ENCODE measurements around the gene NPRL2. TPM values are rescaled to one million over a fixed set of nuclear protein-coding genes. Genes with fewer than 3 reads are reported as not detected.
A peak's percentile ranks its signal among the peaks of the same experiment; 100 is the strongest.

NPRL2 gene
- total and polyA plus RNA-seq, 2 of the 13 experiments (the other 11 are each of a cell fraction or from before 2014, with no cell fraction given), result 30.6 to 51.4 TPM

DNA sequence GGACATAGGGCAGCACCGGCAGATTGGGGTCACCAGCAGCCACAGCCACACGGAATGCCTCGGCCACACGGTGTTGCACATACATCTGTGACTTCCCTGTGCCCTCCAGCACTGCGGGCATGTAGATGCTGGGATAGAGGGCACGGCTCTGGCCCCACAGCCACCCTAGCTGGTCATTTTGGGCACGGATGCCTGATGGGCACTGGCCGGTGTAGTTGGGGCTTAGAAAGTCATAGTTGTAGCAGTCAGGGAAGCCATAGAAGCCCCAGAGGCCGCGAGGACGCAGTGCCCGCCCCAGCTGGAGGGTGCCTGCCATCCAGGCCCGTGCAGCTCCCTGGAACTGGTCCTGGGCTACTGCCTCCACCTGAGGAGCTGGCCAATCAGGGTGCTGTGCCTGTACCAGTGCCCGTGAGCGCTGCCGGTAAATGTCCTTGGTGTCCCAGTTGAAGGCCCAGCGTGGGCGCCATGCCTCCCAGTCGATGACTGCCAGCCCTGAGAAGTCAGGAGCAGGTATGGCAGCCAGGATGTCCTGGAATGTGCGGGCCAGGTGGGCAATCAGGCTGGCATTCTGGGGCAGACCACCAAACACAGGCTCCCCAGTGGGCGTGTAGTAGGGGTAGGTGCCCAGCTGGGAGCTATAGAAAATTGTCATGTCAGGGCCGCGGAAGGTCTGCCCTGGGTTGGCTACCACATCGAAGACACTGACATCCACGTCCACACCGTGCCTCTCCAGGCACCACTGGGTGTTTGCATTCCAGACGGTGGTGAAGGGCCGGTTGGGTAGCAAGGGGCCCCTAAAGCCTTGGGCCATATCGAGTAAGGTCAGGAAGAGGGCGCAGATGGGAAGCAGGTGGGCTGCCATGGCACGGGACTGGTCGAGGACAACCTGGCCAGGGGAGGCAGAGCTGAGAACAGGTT is 48.2 kb downstream of the NPRL2 start (continued):
- TF ChIP-seq ARNT2 (CRISPR knock-in tag; IDR thresholded peaks at IDR 0.05; ENCODE audit: low read depth), result no peak
- TF ChIP-seq ZNF772 (CRISPR knock-in tag; IDR thresholded peaks at IDR 0.05), result peak; percentile 56; the same call in 1 of the 2 replicates
- TF ChIP-seq SMC3 (IDR thresholded peaks at IDR 0.05; ENCODE audit: low read length), result no peak
- TF ChIP-seq ZNF354B (CRISPR knock-in tag; IDR thresholded peaks at IDR 0.05), result 0 out of 2 replicates have a peak, but pooled peaks have one; percentile 16
- TF ChIP-seq TEAD3 (CRISPR knock-in tag; optimal IDR thresholded peaks at IDR 0.05; ENCODE audit: borderline replicate concordance), result peak; percentile 2
- TF ChIP-seq FOXA3 (CRISPR knock-in tag; IDR thresholded peaks at IDR 0.05), result no peak
- 0 out of 2 replicates have a peak, but pooled peaks have one; percentile 55 for TF ChIP-seq DNMT1 (CRISPR knock-in tag; IDR thresholded peaks at IDR 0.05)
- TF ChIP-seq, protein P1, sequence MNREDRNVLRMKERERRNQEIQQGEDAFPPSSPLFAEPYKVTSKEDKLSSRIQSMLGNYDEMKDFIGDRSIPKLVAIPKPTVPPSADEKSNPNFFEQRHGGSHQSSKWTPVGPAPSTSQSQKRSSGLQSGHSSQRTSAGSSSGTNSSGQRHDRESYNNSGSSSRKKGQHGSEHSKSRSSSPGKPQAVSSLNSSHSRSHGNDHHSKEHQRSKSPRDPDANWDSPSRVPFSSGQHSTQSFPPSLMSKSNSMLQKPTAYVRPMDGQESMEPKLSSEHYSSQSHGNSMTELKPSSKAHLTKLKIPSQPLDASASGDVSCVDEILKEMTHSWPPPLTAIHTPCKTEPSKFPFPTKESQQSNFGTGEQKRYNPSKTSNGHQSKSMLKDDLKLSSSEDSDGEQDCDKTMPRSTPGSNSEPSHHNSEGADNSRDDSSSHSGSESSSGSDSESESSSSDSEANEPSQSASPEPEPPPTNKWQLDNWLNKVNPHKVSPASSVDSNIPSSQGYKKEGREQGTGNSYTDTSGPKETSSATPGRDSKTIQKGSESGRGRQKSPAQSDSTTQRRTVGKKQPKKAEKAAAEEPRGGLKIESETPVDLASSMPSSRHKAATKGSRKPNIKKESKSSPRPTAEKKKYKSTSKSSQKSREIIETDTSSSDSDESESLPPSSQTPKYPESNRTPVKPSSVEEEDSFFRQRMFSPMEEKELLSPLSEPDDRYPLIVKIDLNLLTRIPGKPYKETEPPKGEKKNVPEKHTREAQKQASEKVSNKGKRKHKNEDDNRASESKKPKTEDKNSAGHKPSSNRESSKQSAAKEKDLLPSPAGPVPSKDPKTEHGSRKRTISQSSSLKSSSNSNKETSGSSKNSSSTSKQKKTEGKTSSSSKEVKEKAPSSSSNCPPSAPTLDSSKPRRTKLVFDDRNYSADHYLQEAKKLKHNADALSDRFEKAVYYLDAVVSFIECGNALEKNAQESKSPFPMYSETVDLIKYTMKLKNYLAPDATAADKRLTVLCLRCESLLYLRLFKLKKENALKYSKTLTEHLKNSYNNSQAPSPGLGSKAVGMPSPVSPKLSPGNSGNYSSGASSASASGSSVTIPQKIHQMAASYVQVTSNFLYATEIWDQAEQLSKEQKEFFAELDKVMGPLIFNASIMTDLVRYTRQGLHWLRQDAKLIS (CRISPR knock-in tag; IDR thresholded peaks at IDR 0.05), result no peak
- no peak for TF ChIP-seq MZF1 (CRISPR knock-in tag; IDR thresholded peaks at IDR 0.05; ENCODE audit: borderline replicate concordance)
- no peak for TF ChIP-seq NR2F6 (IDR thresholded peaks at IDR 0.05)
- no peak for TF ChIP-seq NR2F6 (CRISPR knock-in tag; IDR thresholded peaks at IDR 0.05)
- TF ChIP-seq HNRNPH1 (optimal IDR thresholded peaks at IDR 0.05; ENCODE audit: low read depth, low read length), result no peak
- 0 out of 2 replicates have a peak, but pooled peaks have one; percentile 23 for TF ChIP-seq ZBTB7A (CRISPR knock-in tag; IDR thresholded peaks at IDR 0.05)
- TF ChIP-seq CC2D1A (CRISPR knock-in tag; IDR thresholded peaks at IDR 0.05), result peak; percentile 11; the same call in 1 of the 2 replicates
- peak; percentile 68; the same call in 1 of the 2 replicates for TF ChIP-seq SP4 (CRISPR knock-in tag; IDR thresholded peaks at IDR 0.05)
- TF ChIP-seq ZNF879 (CRISPR knock-in tag; IDR thresholded peaks at IDR 0.05), result no peak
- TF ChIP-seq, protein P2, sequence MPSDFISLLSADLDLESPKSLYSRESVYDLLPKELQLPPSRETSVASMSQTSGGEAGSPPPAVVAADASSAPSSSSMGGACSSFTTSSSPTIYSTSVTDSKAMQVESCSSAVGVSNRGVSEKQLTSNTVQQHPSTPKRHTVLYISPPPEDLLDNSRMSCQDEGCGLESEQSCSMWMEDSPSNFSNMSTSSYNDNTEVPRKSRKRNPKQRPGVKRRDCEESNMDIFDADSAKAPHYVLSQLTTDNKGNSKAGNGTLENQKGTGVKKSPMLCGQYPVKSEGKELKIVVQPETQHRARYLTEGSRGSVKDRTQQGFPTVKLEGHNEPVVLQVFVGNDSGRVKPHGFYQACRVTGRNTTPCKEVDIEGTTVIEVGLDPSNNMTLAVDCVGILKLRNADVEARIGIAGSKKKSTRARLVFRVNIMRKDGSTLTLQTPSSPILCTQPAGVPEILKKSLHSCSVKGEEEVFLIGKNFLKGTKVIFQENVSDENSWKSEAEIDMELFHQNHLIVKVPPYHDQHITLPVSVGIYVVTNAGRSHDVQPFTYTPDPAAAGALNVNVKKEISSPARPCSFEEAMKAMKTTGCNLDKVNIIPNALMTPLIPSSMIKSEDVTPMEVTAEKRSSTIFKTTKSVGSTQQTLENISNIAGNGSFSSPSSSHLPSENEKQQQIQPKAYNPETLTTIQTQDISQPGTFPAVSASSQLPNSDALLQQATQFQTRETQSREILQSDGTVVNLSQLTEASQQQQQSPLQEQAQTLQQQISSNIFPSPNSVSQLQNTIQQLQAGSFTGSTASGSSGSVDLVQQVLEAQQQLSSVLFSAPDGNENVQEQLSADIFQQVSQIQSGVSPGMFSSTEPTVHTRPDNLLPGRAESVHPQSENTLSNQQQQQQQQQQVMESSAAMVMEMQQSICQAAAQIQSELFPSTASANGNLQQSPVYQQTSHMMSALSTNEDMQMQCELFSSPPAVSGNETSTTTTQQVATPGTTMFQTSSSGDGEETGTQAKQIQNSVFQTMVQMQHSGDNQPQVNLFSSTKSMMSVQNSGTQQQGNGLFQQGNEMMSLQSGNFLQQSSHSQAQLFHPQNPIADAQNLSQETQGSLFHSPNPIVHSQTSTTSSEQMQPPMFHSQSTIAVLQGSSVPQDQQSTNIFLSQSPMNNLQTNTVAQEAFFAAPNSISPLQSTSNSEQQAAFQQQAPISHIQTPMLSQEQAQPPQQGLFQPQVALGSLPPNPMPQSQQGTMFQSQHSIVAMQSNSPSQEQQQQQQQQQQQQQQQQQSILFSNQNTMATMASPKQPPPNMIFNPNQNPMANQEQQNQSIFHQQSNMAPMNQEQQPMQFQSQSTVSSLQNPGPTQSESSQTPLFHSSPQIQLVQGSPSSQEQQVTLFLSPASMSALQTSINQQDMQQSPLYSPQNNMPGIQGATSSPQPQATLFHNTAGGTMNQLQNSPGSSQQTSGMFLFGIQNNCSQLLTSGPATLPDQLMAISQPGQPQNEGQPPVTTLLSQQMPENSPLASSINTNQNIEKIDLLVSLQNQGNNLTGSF (CRISPR knock-in tag; IDR thresholded peaks at IDR 0.05), result no peak
- TF ChIP-seq ZNF510 (CRISPR knock-in tag; IDR thresholded peaks at IDR 0.05; ENCODE audit: low read depth), result 0 out of 2 replicates have a peak, but pooled peaks have one; percentile 26
- no peak for TF ChIP-seq ZNF83 (CRISPR knock-in tag; IDR thresholded peaks at IDR 0.05; ENCODE audit: borderline replicate concordance)
- TF ChIP-seq, protein P3, sequence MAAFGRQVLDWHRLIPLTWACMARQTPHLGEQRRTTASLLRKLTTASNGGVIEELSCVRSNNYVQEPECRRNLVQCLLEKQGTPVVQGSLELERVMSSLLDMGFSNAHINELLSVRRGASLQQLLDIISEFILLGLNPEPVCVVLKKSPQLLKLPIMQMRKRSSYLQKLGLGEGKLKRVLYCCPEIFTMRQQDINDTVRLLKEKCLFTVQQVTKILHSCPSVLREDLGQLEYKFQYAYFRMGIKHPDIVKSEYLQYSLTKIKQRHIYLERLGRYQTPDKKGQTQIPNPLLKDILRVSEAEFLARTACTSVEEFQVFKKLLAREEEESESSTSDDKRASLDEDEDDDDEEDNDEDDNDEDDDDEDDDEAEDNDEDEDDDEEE (CRISPR knock-in tag; IDR thresholded peaks at IDR 0.05), result peak; percentile 66; the same call in 1 of the 2 replicates

All from HepG2 (cell line).